Subcutaneous abdominal adipose tissue (tissue), 5 donors: Measurements from ENCODE around the gene DNAJC12.

ENCODE experiments used
- H3K27ac ChIP-seq: one replicate; pipeline ENCODE4 v1.7.0; 2013; ENCODE audit warnings: low read depth, mild to moderate bottlenecking, inconsistent platforms, low read length, moderate library complexity
- H3K27me3 ChIP-seq, 5 donors: one replicate each; pipeline ENCODE4 v1.7.0; 2013; ENCODE audit warnings: low read length in 5 of 5, inconsistent platforms in 1 of 5; ENCODE audit not compliant: control insufficient read depth in 5 of 5, insufficient read depth in 4 of 5
- H3K36me3 ChIP-seq, 5 donors: one replicate each; pipeline ENCODE4 v1.7.0; 2013; ENCODE audit warnings: low read length in 5 of 5; ENCODE audit not compliant: control insufficient read depth in 5 of 5, insufficient read depth in 5 of 5
- H3K4me1 ChIP-seq, 5 donors: one replicate each; pipeline ENCODE4 v1.7.0; 2013; ENCODE audit warnings: low read length in 5 of 5, mild to moderate bottlenecking in 3 of 5, moderate library complexity in 1 of 5; ENCODE audit not compliant: control insufficient read depth in 5 of 5, insufficient read depth in 5 of 5
- H3K4me3 ChIP-seq, 5 donors: one replicate each; pipeline ENCODE4 v1.7.0; 2013; ENCODE audit warnings: low read length in 5 of 5, low read depth in 1 of 5
- H3K9ac ChIP-seq, 5 donors: one replicate each; pipeline ENCODE4 v1.7.0; 2013; ENCODE audit warnings: low read length in 5 of 5, mild to moderate bottlenecking in 4 of 5, moderate library complexity in 3 of 5
- H3K9me3 ChIP-seq, 5 donors: one replicate each; pipeline ENCODE4 v1.7.0; 2013; ENCODE audit warnings: low read length in 5 of 5; ENCODE audit not compliant: control insufficient read depth in 5 of 5
- donor health status: healthy.
- donor health status: healthy.
- donor health status: healthy.
- donor health status: healthy.
- donor health status: healthy.

The DNAJC12 gene

GRCh38 chr10:67864607-67865371 is 26.8 kb upstream of the DNAJC12 start:
- Histone ChIP-seq H3K4me1 (peaks cover 0 to 8% (median 0%) of the 10 kb centered on the region in 5 donors), H3K36me3 (no peaks in the 10 kb centered on the region), H3K9ac (peak overlapping the region in 1 of 5 donors; percentile 45), H3K4me3 (no peak overlapping the region), H3K27ac (no peak overlapping the region), H3K9me3 (no peaks in the 10 kb centered on the region), H3K27me3 (no peaks in the 10 kb centered on the region)

GRCh38 chr10:67863094-67863493 is 25.1 kb upstream of the DNAJC12 start:
- Histone ChIP-seq H3K4me1 (peaks cover 0 to 8% (median 0%) of the 10 kb centered on the region in 5 donors), H3K9ac (no peak overlapping the region), H3K27ac (no peak overlapping the region), H3K4me3 (no peak overlapping the region), H3K36me3 (no peaks in the 10 kb centered on the region), H3K27me3 (no peaks in the 10 kb centered on the region), H3K9me3 (no peaks in the 10 kb centered on the region)

GRCh38 chr10:67861750-67862432 is 23.9 kb upstream of the DNAJC12 start:
- H3K36me3 ChIP-seq: no peaks in the 10 kb centered on the region
- no peak overlapping the region for H3K4me3 ChIP-seq
- peaks cover 0 to 8% (median 0%) of the 10 kb centered on the region in 5 donors for H3K4me1 ChIP-seq
- H3K9me3 ChIP-seq: no peaks in the 10 kb centered on the region
- no peaks in the 10 kb centered on the region for H3K27me3 ChIP-seq
- H3K9ac ChIP-seq: no peak overlapping the region
- no peak overlapping the region for H3K27ac ChIP-seq

GRCh38 chr10:67858971-67859370 is 21.0 kb upstream of the DNAJC12 start:
- no peaks in the 10 kb centered on the region for H3K36me3 ChIP-seq
- H3K4me1 ChIP-seq: no peaks in the 10 kb centered on the region
- H3K27ac ChIP-seq: no peak overlapping the region
- H3K4me3 ChIP-seq: no peak overlapping the region
- H3K27me3 ChIP-seq: no peaks in the 10 kb centered on the region
- no peak overlapping the region for H3K9ac ChIP-seq
- H3K9me3 ChIP-seq: no peaks in the 10 kb centered on the region

GRCh38 chr10:67853512-67853911 is 15.5 kb upstream of the DNAJC12 start:
- no peaks in the 10 kb centered on the region for H3K36me3 ChIP-seq
- H3K9ac ChIP-seq: no peak overlapping the region
- H3K9me3 ChIP-seq: no peaks in the 10 kb centered on the region
- H3K4me3 ChIP-seq: no peak overlapping the region
- H3K4me1 ChIP-seq: peaks cover 0 to 5% (median 5%) of the 10 kb centered on the region in 5 donors
- H3K27ac ChIP-seq: no peak overlapping the region
- no peaks in the 10 kb centered on the region for H3K27me3 ChIP-seq

GRCh38 chr10:67852761-67853160 is 14.8 kb upstream of the DNAJC12 start:
- no peak overlapping the region for H3K9ac ChIP-seq
- H3K9me3 ChIP-seq: no peaks in the 10 kb centered on the region
- no peaks in the 10 kb centered on the region for H3K27me3 ChIP-seq
- peaks cover 0 to 5% (median 5%) of the 10 kb centered on the region in 5 donors for H3K4me1 ChIP-seq
- H3K27ac ChIP-seq: no peak overlapping the region
- no peak overlapping the region for H3K4me3 ChIP-seq
- no peaks in the 10 kb centered on the region for H3K36me3 ChIP-seq

GRCh38 chr10:67851186-67851585 is 13.2 kb upstream of the DNAJC12 start:
- no peaks in the 10 kb centered on the region for H3K36me3 ChIP-seq
- no peaks in the 10 kb centered on the region for H3K27me3 ChIP-seq
- H3K27ac ChIP-seq: no peak overlapping the region
- peaks cover 0 to 5% (median 5%) of the 10 kb centered on the region in 5 donors for H3K4me1 ChIP-seq
- H3K9ac ChIP-seq: no peak overlapping the region
- H3K4me3 ChIP-seq: no peak overlapping the region
- no peaks in the 10 kb centered on the region for H3K9me3 ChIP-seq

- peak overlapping the region; percentile 92 to 98 (median 96) for H3K9ac ChIP-seq
- H3K4me1 ChIP-seq: peaks cover 0 to 5% (median 5%) of the 10 kb centered on the region in 5 donors
- H3K36me3 ChIP-seq: no peaks in the 10 kb centered on the region
- no peaks in the 10 kb centered on the region for H3K9me3 ChIP-seq
- no peaks in the 10 kb centered on the region for H3K27me3 ChIP-seq
- H3K27ac ChIP-seq: peak overlapping the region; percentile 98
- H3K4me3 ChIP-seq: peak overlapping the region; percentile 89 to 98 (median 98)
Observed at GRCh38 chr10:67849331-67850011, 11.5 kb upstream of the DNAJC12 start.

- Histone ChIP-seq H3K4me3 (no peak overlapping the region), H3K27ac (no peak overlapping the region), H3K36me3 (no peaks in the 10 kb centered on the region), H3K9ac (no peak overlapping the region), H3K4me1 (no peaks in the 10 kb centered on the region), H3K9me3 (peaks cover 2 to 7% (median 6%) of the 10 kb centered on the region in 5 donors), H3K27me3 (no peaks in the 10 kb centered on the region)
Observed at GRCh38 chr10:67843284-67843683, 5.3 kb upstream of the DNAJC12 start.

- H3K4me3 ChIP-seq: no peak overlapping the region
- no peaks in the 10 kb centered on the region for H3K27me3 ChIP-seq
- H3K9ac ChIP-seq: no peak overlapping the region
- no peaks in the 10 kb centered on the region for H3K36me3 ChIP-seq
- peaks cover 0 to 5% (median 0%) of the 10 kb centered on the region in 5 donors for H3K4me1 ChIP-seq
- H3K9me3 ChIP-seq: peaks cover 2 to 7% (median 6%) of the 10 kb centered on the region in 5 donors
- no peak overlapping the region for H3K27ac ChIP-seq
Observed at GRCh38 chr10:67841737-67842136, 3.7 kb upstream of the DNAJC12 start.
